ENCODE data around the gene MCCC2.
A peak's percentile ranks its signal among the peaks of the same experiment; 100 is the strongest.
"Not testable (repeated sequence)": the region's sequence is repeated elsewhere in the genome, so short reads cannot be mapped to it uniquely, and the experiment has no call there.

MCCC2 gene

GRCh38 chr5:71586052-71586940 is 844 bp upstream of the MCCC2 start:
- H3K4me3 Mint-ChIP-seq, result peak overlapping the region; percentile 88
- ATAC-seq (no peak), DNase-seq (peak; percentile 10)
- H3K27me3 Mint-ChIP-seq, result no peaks in the 10 kb centered on the region
- peaks cover 14% of the 10 kb centered on the region for H3K36me3 Mint-ChIP-seq (ENCODE audit: low read depth)
- no peaks in the 10 kb centered on the region for H3K9me3 Mint-ChIP-seq
- H3K4me1 Mint-ChIP-seq, result peaks cover 36% of the 10 kb centered on the region
- H3K27ac Mint-ChIP-seq, result peak overlapping the region; percentile 85

- no peaks in the 10 kb centered on the region for H3K9me3 Mint-ChIP-seq
- H3K27ac Mint-ChIP-seq, result peak overlapping the region; percentile 85
- peaks cover 38% of the 10 kb centered on the region for H3K4me1 Mint-ChIP-seq
- ATAC-seq, result peak; percentile 1
- DNase-seq, result peak; percentile 13
- no peaks in the 10 kb centered on the region for H3K27me3 Mint-ChIP-seq
- peak overlapping the region; percentile 88 for H3K4me3 Mint-ChIP-seq
- H3K36me3 Mint-ChIP-seq (ENCODE audit: low read depth), result peaks cover 18% of the 10 kb centered on the region
These were observed 809 bp downstream of the MCCC2 start for GRCh38 chr5:71587766-71588532.

- Mint-ChIP-seq H3K27me3 (no peaks in the 10 kb centered on the region), H3K4me3 (peak overlapping the region; percentile 88), H3K27ac (peak overlapping the region; percentile 33), H3K4me1 (peaks cover 38% of the 10 kb centered on the region), H3K36me3 (ENCODE audit: low read depth) (peaks cover 18% of the 10 kb centered on the region), H3K9me3 (no peaks in the 10 kb centered on the region)
- DNase-seq (no peak), ATAC-seq (no peak)
These were observed 1.4 kb downstream of the MCCC2 start for GRCh38 chr5:71588533-71588885.

- Mint-ChIP-seq H3K27me3 (no peaks in the 10 kb centered on the region), H3K4me3 (peak overlapping the region; percentile 10), H3K4me1 (peaks cover 38% of the 10 kb centered on the region), H3K9me3 (no peaks in the 10 kb centered on the region), H3K36me3 (ENCODE audit: low read depth) (peaks cover 19% of the 10 kb centered on the region), H3K27ac (no peak overlapping the region)
- ATAC-seq, result no peak
- DNase-seq, result no peak
These were observed 2.8 kb downstream of the MCCC2 start for GRCh38 chr5:71589903-71590302.

GRCh38 chr5:71591100-71591499 is 4.0 kb downstream of the MCCC2 start:
- Mint-ChIP-seq H3K27me3 (no peaks in the 10 kb centered on the region), H3K36me3 (ENCODE audit: low read depth) (peaks cover 28% of the 10 kb centered on the region), H3K9me3 (no peaks in the 10 kb centered on the region), H3K4me3 (no peak overlapping the region), H3K4me1 (peaks cover 38% of the 10 kb centered on the region), H3K27ac (no peak overlapping the region)
- DNase-seq (no peak), ATAC-seq (no peak)

GRCh38 chr5:71596169-71596568 is 9.0 kb downstream of the MCCC2 start:
- DNase-seq (no peak), ATAC-seq (no peak)
- no peak overlapping the region for H3K4me3 Mint-ChIP-seq
- no peaks in the 10 kb centered on the region for H3K27me3 Mint-ChIP-seq
- H3K36me3 Mint-ChIP-seq (ENCODE audit: low read depth), result peaks cover 44% of the 10 kb centered on the region
- H3K9me3 Mint-ChIP-seq, result no peaks in the 10 kb centered on the region
- H3K27ac Mint-ChIP-seq, result no peak overlapping the region
- H3K4me1 Mint-ChIP-seq, result peaks cover 20% of the 10 kb centered on the region

- no peaks in the 10 kb centered on the region for H3K27me3 Mint-ChIP-seq
- ATAC-seq (no peak), DNase-seq (no peak)
- no peak overlapping the region for H3K4me3 Mint-ChIP-seq
- H3K27ac Mint-ChIP-seq, result no peak overlapping the region
- H3K4me1 Mint-ChIP-seq, result peaks cover 28% of the 10 kb centered on the region
- no peaks in the 10 kb centered on the region for H3K9me3 Mint-ChIP-seq
- H3K36me3 Mint-ChIP-seq (ENCODE audit: low read depth), result peaks cover 46% of the 10 kb centered on the region
These were observed 9.9 kb downstream of the MCCC2 start for GRCh38 chr5:71597001-71597400.

GRCh38 chr5:71600783-71601182 is 13.6 kb downstream of the MCCC2 start:
- peak overlapping the region; percentile 45 for H3K4me3 Mint-ChIP-seq
- ATAC-seq, result no peak
- peak overlapping the region; percentile 95 for H3K27ac Mint-ChIP-seq
- H3K9me3 Mint-ChIP-seq, result no peaks in the 10 kb centered on the region
- DNase-seq, result no peak
- H3K36me3 Mint-ChIP-seq (ENCODE audit: low read depth), result peaks cover 56% of the 10 kb centered on the region
- H3K4me1 Mint-ChIP-seq, result peaks cover 36% of the 10 kb centered on the region
- H3K27me3 Mint-ChIP-seq, result no peaks in the 10 kb centered on the region

- ATAC-seq, result peak; percentile 98
- peak; percentile 61 for DNase-seq
- Mint-ChIP-seq H3K36me3 (ENCODE audit: low read depth) (peaks cover 53% of the 10 kb centered on the region), H3K4me3 (peak overlapping the region; percentile 45), H3K27me3 (no peaks in the 10 kb centered on the region), H3K4me1 (peaks cover 36% of the 10 kb centered on the region), H3K9me3 (no peaks in the 10 kb centered on the region), H3K27ac (peak overlapping the region; percentile 95)
These were observed 14.3 kb downstream of the MCCC2 start for GRCh38 chr5:71601222-71602026.

GRCh38 chr5:71609916-71610315 is 22.8 kb downstream of the MCCC2 start:
- H3K4me1 Mint-ChIP-seq, DNase-seq, ATAC-seq, H3K4me3 Mint-ChIP-seq, H3K9me3 Mint-ChIP-seq, H3K27me3 Mint-ChIP-seq, H3K27ac Mint-ChIP-seq: not testable (repeated sequence)
- peaks cover 34% of the 10 kb centered on the region for H3K36me3 Mint-ChIP-seq (ENCODE audit: low read depth)

- Mint-ChIP-seq H3K36me3 (ENCODE audit: low read depth) (peaks cover 45% of the 10 kb centered on the region), H3K4me3 (no peak overlapping the region), H3K27ac (no peak overlapping the region), H3K9me3 (no peaks in the 10 kb centered on the region), H3K27me3 (no peaks in the 10 kb centered on the region), H3K4me1 (no peaks in the 10 kb centered on the region)
- ATAC-seq (no peak), DNase-seq (no peak)
These were observed 28.7 kb downstream of the MCCC2 start for GRCh38 chr5:71615809-71616208.

- Mint-ChIP-seq H3K36me3 (ENCODE audit: low read depth) (peaks cover 54% of the 10 kb centered on the region), H3K9me3 (no peaks in the 10 kb centered on the region)
These were observed 33.5 kb downstream of the MCCC2 start for GRCh38 chr5:71620630-71621029.

GRCh38 chr5:71621268-71621667 is 34.1 kb downstream of the MCCC2 start:
- ATAC-seq, result no peak
- H3K4me1 Mint-ChIP-seq, result peaks cover 7% of the 10 kb centered on the region
- H3K27ac Mint-ChIP-seq, result no peak overlapping the region
- H3K4me3 Mint-ChIP-seq, result no peak overlapping the region
- DNase-seq, result no peak
- peaks cover 56% of the 10 kb centered on the region for H3K36me3 Mint-ChIP-seq (ENCODE audit: low read depth)
- no peaks in the 10 kb centered on the region for H3K9me3 Mint-ChIP-seq
- no peaks in the 10 kb centered on the region for H3K27me3 Mint-ChIP-seq

More at GRCh38 chr5:71620630-71621029, 33.5 kb downstream of the MCCC2 start:
- Mint-ChIP-seq H3K27ac (no peak overlapping the region), H3K27me3 (no peaks in the 10 kb centered on the region), H3K4me3 (no peak overlapping the region), H3K4me1 (peaks cover 7% of the 10 kb centered on the region)
- ATAC-seq (no peak), DNase-seq (no peak)

- ATAC-seq (no peak), DNase-seq (no peak)
- Mint-ChIP-seq H3K9me3 (peaks cover under 1% of the 10 kb centered on the region), H3K4me3 (no peak overlapping the region), H3K27ac (no peak overlapping the region), H3K36me3 (ENCODE audit: low read depth) (peaks cover 54% of the 10 kb centered on the region), H3K4me1 (peaks cover 7% of the 10 kb centered on the region), H3K27me3 (no peaks in the 10 kb centered on the region)
These were observed 34.6 kb downstream of the MCCC2 start for GRCh38 chr5:71621741-71622140.

Measured in activated naive CD8-positive, alpha-beta T cell treated with anti-CD3 and anti-CD28 coated beads, Interleukin-2, amount 50 U/mL, for 24 hours (primary cell).